GM23338 (cell line): Measurements from ENCODE around the gene KTI12. TPM values are rescaled to one million over a fixed set of nuclear protein-coding genes. Genes with fewer than 3 reads are reported as not detected.
"Not testable (repeated sequence)": the region's sequence is repeated elsewhere in the genome, so short reads cannot be mapped to it uniquely, and the experiment has no call there.

Source experiments
- ATAC-seq: fragments of 200-7000 bp; cut with Tn5 transposase; 3 replicates; pipeline ENCODE4 v1.9.1; 2020
- DNase-seq: peaks from one replicate; pipeline ENCODE4 v3.0.0-alpha.2; 2015; ENCODE audit warnings: low spot score
- H2AFZ ChIP-seq: fragments of 200-600 bp; sonication (generic); 2 replicates; pipeline ENCODE4 v1.8.0; 2016; ENCODE audit warnings: antibody characterized with exemption, mild to moderate bottlenecking, moderate library complexity
- H3F3A ChIP-seq: fragments of 200-600 bp; sonication (generic); replicated peaks from 2 replicates; pipeline ENCODE4 v1.8.0; 2017; ENCODE audit warnings: antibody characterized with exemption, mixed run types, low read depth
- H3K27ac ChIP-seq: fragments of 200-600 bp; sonication (generic); 2 replicates; pipeline ENCODE4 v1.6.1; 2016; ENCODE audit warnings: low read depth
- H3K27me3 ChIP-seq: fragments of 200-600 bp; sonication (generic); 2 replicates; pipeline ENCODE4 v1.8.0; 2016; ENCODE audit warnings: mild to moderate bottlenecking, mixed run types, moderate library complexity; ENCODE audit not compliant: insufficient read depth
- H3K36me3 ChIP-seq: fragments of 200-600 bp; sonication (generic); 2 replicates; pipeline ENCODE4 v1.8.0; 2016; ENCODE audit warnings: mild to moderate bottlenecking; ENCODE audit not compliant: insufficient read depth
- H3K4me1 ChIP-seq: fragments of 200-600 bp; sonication (generic); 2 replicates; pipeline ENCODE4 v1.8.0; 2016; ENCODE audit warnings: mild to moderate bottlenecking, moderate library complexity; ENCODE audit not compliant: insufficient read depth
- H3K4me2 ChIP-seq: fragments of 200-600 bp; sonication (generic); 2 replicates; pipeline ENCODE4 v1.7.1; 2017; ENCODE audit warnings: mixed run types
- H3K4me3 ChIP-seq: fragments of 200-600 bp; sonication (generic); 2 replicates; pipeline ENCODE4 v1.6.1; 2016; ENCODE audit warnings: mixed run types
- H3K79me2 ChIP-seq: fragments of 200-600 bp; sonication (generic); replicated peaks from 2 replicates; pipeline ENCODE4 v1.8.0; 2017; ENCODE audit warnings: mild to moderate bottlenecking; ENCODE audit not compliant: insufficient read depth
- H3K9me2 ChIP-seq: fragments of 200-600 bp; sonication (generic); 2 replicates; pipeline ENCODE4 v1.8.0; 2017; ENCODE audit not compliant: insufficient read depth
- H4K20me1 ChIP-seq: fragments of 200-600 bp; sonication (generic); replicated peaks from 2 replicates; pipeline ENCODE4 v1.8.0; 2017; ENCODE audit warnings: mild to moderate bottlenecking; ENCODE audit not compliant: insufficient read depth
- H3K27ac Mint-ChIP-seq: 2 replicates; pipeline ENCODE4 v1.8.0; 2020; ENCODE audit warnings: inconsistent platforms, mild to moderate bottlenecking, moderate library complexity, mixed read lengths
- H3K27me3 Mint-ChIP-seq: 3 replicates; pipeline ENCODE4 v1.8.0; 2022; ENCODE audit warnings: low read depth, mild to moderate bottlenecking, moderate library complexity, mixed read lengths, inconsistent platforms; ENCODE audit not compliant: insufficient read depth, poor library complexity
- H3K36me3 Mint-ChIP-seq: 3 replicates; pipeline ENCODE4 v1.8.0; 2021; ENCODE audit warnings: low read depth, mild to moderate bottlenecking, inconsistent platforms, moderate library complexity, mixed read lengths
- H3K4me1 Mint-ChIP-seq: 3 replicates; pipeline ENCODE4 v1.8.0; 2020; ENCODE audit warnings: mild to moderate bottlenecking, inconsistent platforms, mixed read lengths
- H3K4me3 Mint-ChIP-seq: 3 replicates; pipeline ENCODE4 v1.8.0; 2021; ENCODE audit warnings: moderate library complexity, mild to moderate bottlenecking, inconsistent platforms, mixed read lengths
- H3K9me3 Mint-ChIP-seq: 3 replicates; pipeline ENCODE4 v1.8.0; 2020; ENCODE audit warnings: moderate library complexity, mild to moderate bottlenecking, inconsistent platforms, mixed read lengths
- CTCF ChIP-seq, 2 experiments: fragments of 200-600 bp in 1 of 2; sonication (generic) in 1 of 2; conservative IDR thresholded peaks; 2 replicates each; pipeline versions ENCODE4 v1.5.1 to v1.6.1; 2016 to 2017; ENCODE audit warnings: antibody characterized with exemption in 2 of 2, low read depth in 2 of 2, mild to moderate bottlenecking in 2 of 2, moderate library complexity in 1 of 2
- ETS1 ChIP-seq: IDR thresholded peaks from 2 replicates; pipeline ENCODE4 v1.6.1; 2016; ENCODE audit warnings: antibody characterized with exemption
- EZH2 ChIP-seq: fragments of 200-600 bp; sonication (generic); IDR thresholded peaks from one replicate; pipeline ENCODE4 v1.8.0; 2017; ENCODE audit warnings: antibody characterized with exemption, mild to moderate bottlenecking, low read depth; ENCODE audit not compliant: unreplicated experiment
- JUNB ChIP-seq: IDR thresholded peaks from one replicate; pipeline ENCODE4 v1.6.1; 2016; ENCODE audit warnings: antibody characterized with exemption; ENCODE audit not compliant: unreplicated experiment
- NANOG ChIP-seq: IDR thresholded peaks from 2 replicates; pipeline ENCODE4 v1.6.1; 2016; ENCODE audit warnings: antibody characterized with exemption, borderline replicate concordance
- REST ChIP-seq: IDR thresholded peaks from one replicate; pipeline ENCODE4 v1.6.1; 2018; ENCODE audit warnings: antibody characterized with exemption; ENCODE audit not compliant: unreplicated experiment
- ZNF331 ChIP-seq: fragments of 250-450 bp; sonication (Bioruptor Pico); IDR thresholded peaks from 2 replicates; pipeline ENCODE4 v1.5.0; 2020; ENCODE audit warnings: low read depth, mild to moderate bottlenecking, moderate library complexity
- polyA plus RNA-seq: library from polyadenylated mRNA; unstranded; fragments of >200 nt; fragmentation: Nextera tagmentation; extraction: Ambion mirVana; gene quantifications from 2 replicates; pipeline ENCODE4 v1.2.1, GENCODE V29; 2016
- total RNA-seq: library from RNA; depleted of rRNA; stranded (reverse); fragments of >200 nt; shearing (Covaris generic); gene quantifications from 2 replicates; pipeline ENCODE4 v1.2.3, GENCODE V29; 2014

The KTI12 gene
- total and polyA plus RNA-seq, 2 experiments from 2014 or later: 8.7 to 13.0 TPM

- peak overlapping the region; percentile 93 for H3K4me2 ChIP-seq
- peak overlapping the region; percentile 78 for H3K4me3 ChIP-seq
- ATAC-seq (no peak), DNase-seq (no peak)
- no peaks in the 10 kb centered on the region for H3K27me3 ChIP-seq
- H3F3A ChIP-seq: peaks cover 6% of the 10 kb centered on the region
- peak overlapping the region; percentile 50; the same call in 1 of the 2 replicates for H2AFZ ChIP-seq
- H3K27ac ChIP-seq: peak overlapping the region; percentile 57; the same call in 1 of the 2 replicates
- Mint-ChIP-seq H3K27ac (no peak overlapping the region; the same call in 1 of the 2 replicates), H3K9me3 (no peaks in the 10 kb centered on the region), H3K27me3 (peaks cover 3% of the 10 kb centered on the region), H3K36me3 (peaks cover 29% of the 10 kb centered on the region), H3K4me1 (peaks cover 18% of the 10 kb centered on the region), H3K4me3 (peak overlapping the region; percentile 91)
- H3K4me1 ChIP-seq: peaks cover 15% of the 10 kb centered on the region
- peaks cover 30% of the 10 kb centered on the region for H3K79me2 ChIP-seq
- H4K20me1 ChIP-seq: peaks cover 14% of the 10 kb centered on the region
- TF ChIP-seq NANOG (no peak), ETS1 (no peak), EZH2 (no peak), JUNB (no peak)
- peaks cover 3% of the 10 kb centered on the region; the same call in 1 of the 2 replicates for H3K36me3 ChIP-seq
- H3K9me2 ChIP-seq: no peaks in the 10 kb centered on the region
These were observed 1.4 kb downstream of the KTI12 start for GRCh38 chr1:52032124-52032784.

- not testable (repeated sequence) for H3K9me2 ChIP-seq, H2AFZ ChIP-seq, H3K27me3 ChIP-seq, ATAC-seq, H3K4me3 Mint-ChIP-seq, H3F3A ChIP-seq, DNase-seq, H3K27ac Mint-ChIP-seq, H3K4me3 ChIP-seq, H3K27ac ChIP-seq, H3K27me3 Mint-ChIP-seq, H3K4me2 ChIP-seq, H3K9me3 Mint-ChIP-seq
- peaks cover 15% of the 10 kb centered on the region for H3K4me1 ChIP-seq
- H3K79me2 ChIP-seq: peaks cover 30% of the 10 kb centered on the region
- peaks cover 15% of the 10 kb centered on the region for H3K36me3 ChIP-seq
- peaks cover 14% of the 10 kb centered on the region for H4K20me1 ChIP-seq
- H3K36me3 Mint-ChIP-seq: peaks cover 44% of the 10 kb centered on the region
- peaks cover 15% of the 10 kb centered on the region for H3K4me1 Mint-ChIP-seq
These were observed 4.8 kb downstream of the KTI12 start for GRCh38 chr1:52028839-52029238.

GRCh38 chr1:52028328-52028727 lies 5.3 kb downstream of the KTI12 start:
- Mint-ChIP-seq H3K27ac (no peak overlapping the region), H3K36me3 (peaks cover 49% of the 10 kb centered on the region), H3K4me1 (peaks cover 13% of the 10 kb centered on the region)
- TF ChIP-seq CTCF (conservative IDR thresholded peaks at IDR 0.05; ENCODE audit: low read depth in 2 of 2): no peak
- TF ChIP-seq REST: no peak
- TF ChIP-seq ZNF331: no peak
- TF ChIP-seq EZH2: no peak
- TF ChIP-seq JUNB: no peak

More at GRCh38 chr1:52028328-52028727, 5.3 kb downstream of the KTI12 start:
- Histone ChIP-seq H3F3A (no peaks in the 10 kb centered on the region; the same call in none of the 2 replicates), H4K20me1 (peaks cover 14% of the 10 kb centered on the region), H3K27ac (no peak overlapping the region), H3K4me1 (peaks cover 15% of the 10 kb centered on the region), H2AFZ (no peak overlapping the region), H3K9me2 (no peaks in the 10 kb centered on the region), H3K79me2 (peaks cover 30% of the 10 kb centered on the region), H3K4me2 (no peak overlapping the region), H3K4me3 (no peak overlapping the region), H3K36me3 (peaks cover 18% of the 10 kb centered on the region), H3K27me3 (no peaks in the 10 kb centered on the region)
- Mint-ChIP-seq H3K4me3 (no peak overlapping the region), H3K27me3 (peaks cover 3% of the 10 kb centered on the region), H3K9me3 (no peaks in the 10 kb centered on the region)
- ATAC-seq (no peak), DNase-seq (no peak)
